GF-D8 (cell line): ENCODE results near the gene SLC9A8.

Experiments used
- DNase-seq: peaks from one replicate; lab custom pipeline; 2025; lab: John Stamatoyannopoulos, UW

Gene SLC9A8

DNA sequence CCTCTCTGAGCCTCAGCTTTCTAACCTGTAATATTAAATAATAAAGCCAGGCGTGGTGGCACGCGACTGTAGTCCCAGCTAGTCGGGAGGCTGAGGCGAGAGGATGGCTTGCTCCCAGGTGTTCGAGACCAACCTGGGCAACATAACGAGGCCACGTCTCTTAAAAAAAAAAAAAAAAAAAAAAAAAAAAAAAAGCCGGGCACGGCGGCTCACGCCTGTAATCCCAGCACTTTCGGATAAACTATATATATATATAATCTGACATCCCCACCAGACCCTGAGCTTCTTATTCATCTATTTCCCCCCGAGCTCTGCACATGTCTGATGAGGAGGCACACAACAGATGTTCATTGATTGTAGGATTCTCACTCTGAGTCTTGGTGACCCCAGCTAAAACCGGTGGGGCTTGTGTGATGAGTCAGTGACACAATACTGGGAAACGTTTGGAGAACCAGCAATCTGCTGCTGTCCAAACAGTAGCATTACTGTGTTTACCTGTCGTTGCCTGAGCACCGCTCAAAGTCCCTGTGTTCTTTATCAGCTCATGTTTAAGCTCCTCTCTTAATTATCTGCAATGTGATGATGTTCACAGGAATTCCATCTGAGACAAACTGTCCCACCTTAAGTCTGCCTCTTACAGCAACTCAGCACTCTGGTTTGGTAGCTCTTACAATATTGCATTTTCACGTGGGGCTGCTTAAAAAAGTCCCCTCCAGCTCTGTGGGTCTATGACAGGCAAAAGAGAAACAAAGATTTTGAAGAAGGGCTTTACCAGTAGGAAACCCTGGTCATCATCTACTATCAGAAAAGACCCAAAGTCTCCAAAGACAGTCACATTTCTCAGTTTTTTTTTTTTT is 103.7 kb downstream of the SLC9A8 start:
- no peak for DNase-seq

DNA sequence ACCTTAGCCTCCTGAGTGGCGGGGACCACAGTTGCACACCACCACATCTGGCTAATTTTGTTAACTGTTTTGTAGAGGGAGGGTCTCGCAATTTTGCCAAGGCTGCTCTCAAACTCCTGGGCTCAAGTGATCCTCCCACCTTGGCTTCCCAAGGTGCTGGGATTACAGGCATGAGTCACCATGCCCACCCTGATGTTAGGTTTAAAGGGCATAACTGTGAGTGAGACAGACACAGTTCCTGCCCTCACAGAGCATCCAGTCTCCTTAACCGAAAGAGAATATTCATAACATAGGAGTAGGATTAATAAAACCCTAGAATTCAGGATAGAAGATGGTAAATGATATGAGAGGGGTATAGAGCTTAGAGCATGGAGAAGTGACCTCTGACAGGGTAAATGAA is 105.8 kb downstream of the SLC9A8 start:
- no peak for DNase-seq

DNA sequence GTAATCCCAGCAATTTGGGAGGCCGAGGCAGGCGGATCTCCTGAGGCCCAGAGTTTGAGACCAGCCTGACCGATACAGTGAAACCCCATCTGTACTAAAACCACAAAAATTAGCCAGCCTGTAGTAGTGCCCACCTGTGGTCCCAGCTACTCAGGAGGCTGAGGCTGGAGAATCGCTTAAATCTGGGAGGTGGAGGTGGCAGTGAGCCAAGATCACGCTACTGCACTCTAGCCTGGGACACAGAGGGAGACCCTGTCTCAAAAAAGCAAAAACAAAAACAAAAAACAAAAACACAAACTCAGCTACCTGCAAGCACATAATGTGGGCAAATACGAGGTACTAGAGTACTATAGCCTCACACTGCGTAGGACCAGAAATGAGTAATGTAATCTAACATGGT is 106.4 kb downstream of the SLC9A8 start:
- no peak for DNase-seq

DNA sequence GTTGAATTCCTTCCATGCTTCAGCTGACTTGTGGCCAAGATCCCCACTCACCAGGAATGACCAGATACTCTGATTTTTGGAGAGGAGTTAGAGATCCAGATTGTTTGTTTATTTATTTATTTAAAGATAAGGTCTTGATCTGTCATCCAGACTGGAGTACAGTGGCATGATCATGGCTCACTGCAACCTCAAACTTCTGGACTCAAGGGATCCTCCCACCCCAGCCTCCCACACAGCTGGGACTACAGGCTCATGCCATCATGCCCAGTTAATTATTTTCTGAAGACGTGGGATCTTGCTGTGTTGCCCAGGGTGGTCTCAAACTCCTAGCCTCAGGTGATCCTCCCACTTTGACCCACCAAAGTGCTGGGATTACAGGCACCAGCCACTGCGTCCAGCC is 106.8 kb downstream of the SLC9A8 start:
- no peak for DNase-seq

DNA sequence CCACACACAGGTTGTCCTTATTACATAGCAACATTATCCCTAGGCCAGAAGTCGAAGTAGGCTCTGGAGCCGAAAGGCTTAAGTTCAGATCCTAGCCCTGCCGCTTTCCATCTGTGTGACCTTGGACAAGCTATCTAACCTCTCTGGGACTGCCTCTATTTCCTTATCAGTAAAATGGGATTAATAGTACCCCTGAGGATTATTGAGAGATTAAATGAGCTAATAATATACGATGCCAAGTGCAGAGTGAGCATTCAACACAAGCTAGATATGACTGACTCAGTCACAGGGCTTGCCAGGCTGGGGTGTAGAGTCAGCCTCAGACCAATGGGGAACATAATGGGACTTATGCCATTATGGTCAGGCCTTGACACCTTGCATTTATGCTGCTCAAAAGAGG is 111.6 kb downstream of the SLC9A8 start:
- no peak for DNase-seq

DNA sequence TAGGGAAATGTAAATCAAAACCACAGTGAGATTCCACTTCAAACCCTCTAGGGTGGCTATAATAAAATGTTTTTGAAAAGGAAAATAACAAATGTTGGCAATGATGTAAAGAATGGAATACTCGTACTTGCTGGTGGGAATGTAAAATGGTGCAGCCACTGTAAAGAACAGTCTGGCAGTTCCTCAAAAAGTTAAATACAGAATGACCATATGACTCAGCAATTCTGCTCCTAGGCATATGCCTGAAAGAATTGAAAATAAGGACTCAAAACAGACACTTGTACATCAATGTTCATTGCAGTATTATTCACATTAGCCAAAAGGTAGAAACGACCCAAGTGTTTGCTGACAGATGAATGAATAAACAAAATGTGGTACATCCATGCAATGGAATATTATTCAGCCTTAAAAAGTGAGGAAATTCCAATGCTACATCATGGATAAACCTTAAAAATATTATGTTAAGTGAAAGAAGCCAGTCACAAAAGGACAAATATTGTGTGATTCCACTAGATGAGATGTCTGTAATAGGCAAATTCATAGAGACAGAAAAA is 113.3 kb downstream of the SLC9A8 start:
- DNase-seq = no peak

DNA sequence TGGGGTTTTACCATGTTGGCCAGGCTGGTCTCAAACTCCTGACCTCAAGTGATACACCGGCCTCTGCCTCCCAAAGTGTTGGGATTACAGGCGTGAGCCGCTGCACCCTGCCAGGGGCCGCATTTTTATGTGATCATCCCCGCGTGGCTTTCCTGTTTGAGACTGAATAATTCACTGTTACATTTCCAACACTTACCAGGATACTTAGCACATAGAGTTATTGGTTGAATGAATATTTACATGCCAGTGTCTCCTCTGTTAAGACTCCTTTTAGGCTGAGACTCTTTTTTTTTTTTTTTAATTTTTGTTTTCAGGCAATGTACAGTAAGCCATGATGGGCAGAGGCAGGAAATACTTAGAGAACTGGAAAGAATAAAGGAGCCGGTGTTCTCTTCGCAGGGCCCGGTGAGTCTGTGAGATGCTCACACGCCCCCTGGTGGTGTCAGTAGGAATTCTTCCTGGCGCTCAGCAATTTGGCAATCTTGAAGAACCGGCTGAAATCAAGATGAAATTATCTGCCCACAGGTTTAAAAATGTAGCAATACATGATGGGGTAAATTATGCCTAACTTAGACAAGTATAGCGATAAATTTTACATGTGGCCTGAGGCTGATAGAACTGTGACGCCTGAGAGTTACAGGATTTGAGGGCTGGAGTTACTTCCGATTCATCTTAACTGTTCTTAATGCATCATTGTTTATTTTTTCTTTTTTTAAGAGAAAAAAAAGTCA is 115.9 kb downstream of the SLC9A8 start:
- DNase-seq = peak; percentile 43

DNA sequence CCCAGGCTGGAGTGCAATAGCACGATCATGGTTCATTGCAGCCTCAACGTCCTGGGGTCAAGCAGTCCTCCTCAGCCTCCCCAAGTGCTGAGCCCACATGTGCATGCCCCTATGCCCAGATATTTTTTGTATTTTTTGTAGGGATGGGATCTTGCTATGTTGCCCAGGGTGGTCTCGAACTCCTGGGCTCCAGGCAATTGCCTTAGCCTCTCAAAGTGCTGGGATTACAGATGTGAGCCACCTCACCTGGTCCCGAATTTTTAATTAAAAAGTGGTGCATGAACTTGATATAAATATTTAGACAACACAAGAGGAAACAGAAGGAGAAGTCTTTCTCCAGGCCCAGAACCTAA is 116.5 kb downstream of the SLC9A8 start:
- no peak for DNase-seq

DNA sequence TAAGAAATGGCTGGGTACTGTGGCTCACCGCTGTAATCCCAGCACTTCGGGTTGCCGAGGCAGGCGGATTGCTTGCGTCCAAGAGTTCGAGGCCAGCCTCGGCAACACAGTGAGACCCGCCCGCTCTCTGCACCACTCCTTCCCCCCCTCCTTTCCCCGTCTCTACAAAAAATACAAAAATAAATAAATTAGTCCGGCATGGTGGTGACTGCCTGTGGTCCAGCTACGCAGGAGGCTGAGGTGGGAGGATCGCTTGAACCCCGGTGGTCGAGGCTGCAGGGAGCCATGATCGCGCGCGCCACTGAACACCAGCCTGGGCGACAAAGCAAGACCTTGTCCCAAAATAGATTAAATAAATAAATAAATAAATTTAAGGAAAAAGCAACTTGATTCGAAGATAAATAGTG is 123.1 kb downstream of the SLC9A8 start:
- no peak for DNase-seq

DNA sequence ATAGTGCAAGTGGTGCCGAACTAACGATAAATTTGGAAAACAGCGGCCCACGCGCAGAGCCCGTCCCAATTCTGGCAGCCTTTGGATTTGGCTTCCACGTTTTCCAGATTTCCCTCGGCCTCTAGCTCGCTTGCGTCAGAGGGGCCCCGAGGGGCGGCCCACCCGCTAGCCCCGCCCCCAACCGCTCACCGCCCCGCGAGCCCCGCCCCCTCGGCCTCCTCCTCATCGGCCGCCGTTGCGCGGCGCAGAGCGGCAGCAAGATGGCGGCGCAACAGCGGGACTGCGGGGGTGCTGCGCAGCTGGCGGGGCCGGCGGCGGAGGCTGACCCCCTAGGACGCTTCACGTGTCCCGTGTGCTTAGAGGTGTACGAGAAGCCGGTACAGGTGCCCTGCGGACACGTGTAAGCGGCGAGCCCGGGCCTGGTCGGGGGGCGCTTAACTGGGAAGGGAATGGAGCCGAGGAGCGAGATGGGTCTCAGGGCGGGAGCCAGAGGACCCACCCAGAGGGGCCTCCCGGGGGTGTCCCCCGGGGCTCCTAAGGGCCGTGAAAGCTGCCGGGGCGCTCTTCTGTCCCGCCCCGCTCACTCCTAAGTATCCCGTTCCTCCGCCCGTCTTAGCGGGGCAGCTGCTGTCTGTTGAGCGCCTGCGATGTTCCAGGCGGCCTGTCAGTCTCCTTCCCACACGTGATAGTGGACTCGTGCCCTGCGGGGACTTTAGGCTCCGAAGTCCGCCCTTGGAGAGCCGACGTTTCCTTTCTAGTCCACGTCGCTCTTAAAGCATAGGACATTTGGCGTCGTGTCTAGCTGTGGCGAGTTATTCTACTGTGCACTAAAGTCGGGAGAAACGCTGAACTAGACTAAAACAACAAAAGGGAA is 123.8 kb downstream of the SLC9A8 start, which contains the start of gene RNF114:
RNF114 (plus strand) TSS at position 245 of the 874 bp plus-strand sequence; CDS start at position 261, 16 bp downstream.
- peak; percentile 70 for DNase-seq

DNA sequence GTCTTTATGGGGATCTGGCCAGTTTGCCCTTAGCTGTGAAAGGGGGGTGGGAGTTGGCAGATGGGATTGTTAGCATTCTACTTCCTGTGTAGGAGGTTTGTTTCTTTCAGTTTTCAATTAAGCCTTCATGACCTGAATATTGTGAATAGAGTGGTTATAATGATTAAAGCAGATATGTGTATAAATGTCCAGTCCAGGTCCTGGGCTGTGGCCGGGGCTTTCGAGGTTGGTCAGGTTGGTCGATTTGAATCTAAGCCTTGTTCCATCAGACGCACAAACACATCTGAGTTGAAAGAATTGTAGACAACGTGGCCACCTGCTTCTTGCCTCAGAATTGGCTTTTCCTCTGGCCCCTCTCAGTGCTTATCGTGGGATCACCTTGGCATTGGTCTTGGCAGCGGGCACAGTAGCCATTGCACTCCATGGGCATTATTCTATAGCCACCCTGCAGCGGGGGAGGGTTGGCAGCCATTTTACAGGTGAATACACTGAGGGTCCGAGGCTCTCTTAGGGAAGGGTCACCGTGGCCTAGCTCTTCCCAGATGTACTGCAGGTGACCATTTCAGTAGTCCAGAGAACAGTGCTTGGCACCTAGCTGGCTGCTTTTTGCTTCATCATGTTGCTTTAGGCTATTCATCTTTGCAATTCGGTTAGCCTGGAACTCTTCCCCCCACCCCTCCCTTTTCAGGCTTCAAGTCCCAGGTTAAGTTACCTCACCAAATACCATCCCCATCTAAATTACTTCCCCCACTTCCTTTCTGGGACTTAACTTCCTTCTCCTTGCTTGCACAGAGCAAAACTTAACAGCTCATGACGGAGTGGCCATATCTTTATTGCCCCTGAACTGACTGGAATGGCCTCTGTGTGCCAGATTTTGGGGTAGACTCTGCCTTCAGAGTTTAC is 124.7 kb downstream of the SLC9A8 start:
- peak; percentile 66 for DNase-seq

DNA sequence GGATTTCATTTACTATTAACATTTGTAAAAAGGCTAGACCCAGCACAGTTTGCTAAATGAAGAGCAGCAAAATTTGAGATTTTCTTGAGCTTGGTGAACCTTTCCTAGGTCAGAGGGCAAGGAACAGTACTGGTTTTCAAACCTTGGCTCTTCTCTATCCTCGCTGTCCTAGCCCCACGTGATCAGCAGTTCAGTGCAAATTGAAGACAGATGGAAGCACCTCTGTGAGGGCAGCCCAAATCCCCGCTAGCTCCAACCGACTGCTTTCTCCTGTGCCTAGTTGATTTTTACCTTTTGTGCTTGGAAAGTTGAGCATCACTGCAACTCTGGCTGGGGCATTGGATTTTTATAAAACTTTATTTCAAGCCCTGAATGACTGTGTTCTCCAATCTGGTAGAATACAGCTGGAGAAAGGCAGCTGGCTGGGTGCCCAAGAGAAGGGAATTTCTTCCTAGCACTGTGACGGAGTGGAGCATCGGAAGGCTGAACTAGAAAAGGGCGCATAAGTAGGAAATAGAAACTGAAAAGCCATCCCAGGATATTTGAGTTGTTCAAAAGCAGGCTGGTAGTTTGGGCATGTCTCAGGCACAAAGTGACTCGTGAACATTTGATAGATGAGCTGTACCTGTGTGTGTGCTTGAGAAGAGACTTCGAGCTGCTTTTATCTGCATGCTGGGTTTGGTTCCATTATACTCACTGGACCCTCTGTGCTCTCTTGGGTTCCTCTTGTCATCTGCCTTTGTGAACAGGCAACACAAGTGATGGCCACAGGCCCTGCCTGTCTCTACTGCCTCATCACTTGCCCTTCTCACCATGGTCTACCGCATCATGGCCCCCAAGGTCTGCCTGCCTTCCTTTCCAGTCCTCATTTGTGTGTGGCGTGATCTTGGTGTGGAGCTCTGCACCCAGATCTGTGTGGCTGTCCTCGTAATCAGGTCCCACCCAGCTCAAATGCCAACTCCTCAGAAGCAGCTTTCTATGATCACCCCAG is 125.8 kb downstream of the SLC9A8 start:
- no peak for DNase-seq

DNA sequence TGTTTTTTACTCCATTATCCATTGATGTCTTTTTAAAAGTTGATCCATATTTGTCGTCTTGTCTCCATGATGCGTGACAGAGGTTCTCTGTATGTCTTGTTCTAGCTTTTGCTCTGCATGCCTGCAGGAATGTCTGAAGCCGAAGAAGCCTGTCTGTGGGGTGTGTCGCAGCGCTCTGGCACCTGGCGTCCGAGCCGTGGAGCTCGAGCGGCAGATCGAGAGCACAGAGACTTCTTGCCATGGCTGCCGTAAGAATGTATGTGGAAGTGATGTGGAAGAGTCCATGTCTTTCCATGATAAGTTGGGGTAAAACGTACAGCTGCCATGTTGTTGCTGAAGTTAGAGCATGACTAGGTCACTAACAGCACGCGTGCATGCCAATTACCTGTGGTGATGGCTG is 128.8 kb downstream of the SLC9A8 start:
- DNase-seq = no peak
